DND-41 (cell line): ENCODE data around the gene KDM4F.
A peak's percentile ranks its signal among the peaks of the same experiment; 100 is the strongest.

Source experiments
- CTCF ChIP-seq: IDR thresholded peaks from 2 replicates; pipeline ENCODE4 v1.5.1; 2012; ENCODE audit warnings: borderline replicate concordance, low read length, moderate library complexity, mild to moderate bottlenecking; ENCODE audit not compliant: poor library complexity, severe bottlenecking; ENCODE audit errors: extremely low read depth
- EZH2 ChIP-seq: IDR thresholded peaks from 3 replicates; pipeline ENCODE4 v1.6.1; 2012; ENCODE audit warnings: borderline replicate concordance, low read depth, mild to moderate bottlenecking, moderate library complexity, low read length, inconsistent platforms; ENCODE audit not compliant: severe bottlenecking

DNA sequence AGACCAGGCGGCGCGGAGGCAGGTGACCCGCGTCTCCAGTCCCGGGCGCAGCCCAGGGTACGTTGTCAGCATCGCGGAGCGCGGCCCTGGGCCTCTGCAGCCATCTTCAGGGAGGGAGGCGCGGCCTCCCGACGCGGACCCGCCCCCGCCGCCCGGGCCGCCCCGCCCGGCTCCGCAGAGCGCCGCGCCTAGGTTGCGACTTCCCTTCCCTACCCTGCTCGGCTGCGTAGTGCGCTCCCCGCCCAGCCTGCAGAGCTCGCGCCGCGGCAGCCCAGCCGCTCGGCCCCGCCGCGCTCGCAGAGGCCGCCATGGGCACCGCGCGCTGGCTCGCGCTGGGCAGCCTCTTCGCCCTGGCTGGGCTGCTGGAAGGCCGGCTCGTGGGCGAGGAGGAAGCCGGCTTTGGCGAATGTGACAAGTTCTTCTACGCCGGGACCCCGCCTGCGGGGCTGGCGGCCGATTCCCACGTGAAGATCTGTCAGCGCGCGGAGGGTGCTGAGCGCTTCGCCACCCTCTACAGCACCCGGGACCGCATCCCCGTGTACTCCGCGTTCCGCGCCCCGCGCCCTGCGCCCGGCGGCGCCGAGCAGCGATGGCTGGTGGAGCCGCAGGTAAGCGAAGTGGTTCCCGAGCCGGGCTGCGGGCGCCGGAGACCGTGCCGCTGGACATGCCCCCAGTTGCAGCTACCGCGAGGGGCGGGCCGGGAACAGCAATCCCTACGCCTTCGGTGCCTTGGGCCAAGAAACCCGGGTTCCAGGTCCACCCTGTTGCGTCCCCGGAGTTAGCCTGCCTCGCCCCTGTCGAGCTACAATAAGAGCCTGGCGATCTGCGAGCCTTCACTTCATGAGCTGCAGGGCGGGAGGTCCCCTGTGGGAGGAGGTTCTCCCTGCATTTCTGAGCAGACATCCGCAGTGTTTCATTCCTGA lies 40.7 kb downstream of the KDM4F start, which contains the start of gene ENDOD1:
- TF ChIP-seq CTCF, result peak; percentile 6
- TF ChIP-seq EZH2, result no peak
